ENCODE data around the gene PPP2R5C. TPM values are rescaled to one million over a fixed set of nuclear protein-coding genes. Genes with fewer than 3 reads are reported as not detected.

The PPP2R5C gene
- total RNA-seq, 1 experiment from 2014 or later, result 96.1 TPM

- Histone ChIP-seq H3K79me2 (ENCODE audit: low read length) (no peaks in the 10 kb centered on the region), H4K20me1 (ENCODE audit: low read length) (no peaks in the 10 kb centered on the region), H3K9me2 (replicated peaks; ENCODE audit: low read length) (no peaks in the 10 kb centered on the region), H2AFZ (ENCODE audit: low read length) (no peak overlapping the region), H3K9me3 (ENCODE audit: low read length) (no peaks in the 10 kb centered on the region), H3K4me2 (ENCODE audit: low read length) (no peak overlapping the region), H3F3A (ENCODE audit: low read length, unreplicated experiment) (no peaks in the 10 kb centered on the region), H3K36me3 (ENCODE audit: low read depth, low read length) (peaks cover 19% of the 10 kb centered on the region), H3K4me1 (ENCODE audit: insufficient read depth, low read length) (no peaks in the 10 kb centered on the region), H3K4me3 (ENCODE audit: low read length) (no peak overlapping the region), H3K9ac (ENCODE audit: low read length) (no peak overlapping the region), H3K27ac (ENCODE audit: low read length) (no peak overlapping the region), H3K27me3 (ENCODE audit: low read length) (no peaks in the 10 kb centered on the region)
- ATAC-seq (no peak), DNase-seq (no peak)
- TF ChIP-seq CTCF (conservative IDR thresholded peaks at IDR 0.05; ENCODE audit: low read depth, low read length) (no peak), EZH2 (IDR thresholded peaks at IDR 0.05; ENCODE audit: low read length, unreplicated experiment) (no peak), EZH2phosphoT487 (IDR thresholded peaks at IDR 0.05; ENCODE audit: borderline replicate concordance, low read length) (no peak)
- ChIA-PET POLR2A (ENCODE audit: unreplicated experiment) (no interaction called here), CTCF (no interaction called here)
- no TSS peak for BruUV-seq (replicated peaks)
- intact Hi-C loops (cut with micrococcal nuclease), result no loop called here
Observed at GRCh38 chr14:101907619-101908018, 146.1 kb downstream of the PPP2R5C start.

GRCh38 chr14:101908795-101909194, 147.3 kb downstream of the PPP2R5C start:
- intact Hi-C loops (cut with micrococcal nuclease), result no loop called here
- POLR2A ChIA-PET (ENCODE audit: unreplicated experiment), result no interaction called here

More at GRCh38 chr14:101908795-101909194, 147.3 kb downstream of the PPP2R5C start:
- Histone ChIP-seq H3F3A (ENCODE audit: low read length, unreplicated experiment) (no peaks in the 10 kb centered on the region), H2AFZ (ENCODE audit: low read length) (no peak overlapping the region), H3K9ac (ENCODE audit: low read length) (no peak overlapping the region), H3K4me1 (ENCODE audit: insufficient read depth, low read length) (no peaks in the 10 kb centered on the region), H3K4me2 (ENCODE audit: low read length) (no peak overlapping the region), H3K36me3 (ENCODE audit: low read depth, low read length) (peaks cover 22% of the 10 kb centered on the region), H3K27me3 (ENCODE audit: low read length) (no peaks in the 10 kb centered on the region), H3K79me2 (ENCODE audit: low read length) (no peaks in the 10 kb centered on the region), H3K9me2 (replicated peaks; ENCODE audit: low read length) (no peaks in the 10 kb centered on the region), H3K27ac (ENCODE audit: low read length) (no peak overlapping the region), H3K9me3 (ENCODE audit: low read length) (no peaks in the 10 kb centered on the region), H4K20me1 (ENCODE audit: low read length) (no peaks in the 10 kb centered on the region), H3K4me3 (ENCODE audit: low read length) (no peak overlapping the region)
- DNase-seq (no peak), ATAC-seq (no peak)
- CTCF ChIA-PET, result no interaction called here
- BruUV-seq (replicated peaks), result no TSS peak
- no peak for TF ChIP-seq CTCF (conservative IDR thresholded peaks at IDR 0.05; ENCODE audit: low read depth, low read length)
- TF ChIP-seq EZH2phosphoT487 (IDR thresholded peaks at IDR 0.05; ENCODE audit: borderline replicate concordance, low read length), result no peak
- no peak for TF ChIP-seq EZH2 (IDR thresholded peaks at IDR 0.05; ENCODE audit: low read length, unreplicated experiment)
